DOHH2 (cell line): ENCODE results near the gene CFAP46.

Source experiments
- H3F3A ChIP-seq: fragments of 200-600 bp; sonication (generic), shearing (Covaris generic); 2 replicates; pipeline ENCODE4 v1.6.0; 2016; ENCODE audit warnings: antibody characterized with exemption, mild to moderate bottlenecking; ENCODE audit not compliant: control insufficient read depth, insufficient read depth
- H3K27ac ChIP-seq: fragments of 200-600 bp; sonication (generic); 2 replicates; pipeline ENCODE4 v1.5.1; 2014; ENCODE audit warnings: low read depth, mild to moderate bottlenecking, low read length, moderate library complexity
- H3K27me3 ChIP-seq: fragments of 200-600 bp; sonication (generic); 2 replicates; pipeline ENCODE4 v1.6.1; 2014; ENCODE audit warnings: mild to moderate bottlenecking, low read length, mixed read lengths; ENCODE audit not compliant: control insufficient read depth
- H3K36me3 ChIP-seq: fragments of 200-600 bp; sonication (generic); 2 replicates; pipeline ENCODE4 v1.6.1; 2014; ENCODE audit warnings: mild to moderate bottlenecking, low read length, moderate library complexity, mixed read lengths; ENCODE audit not compliant: control insufficient read depth
- H3K4me1 ChIP-seq: fragments of 200-600 bp; sonication (generic); 2 replicates; pipeline ENCODE4 v1.6.1; 2014; ENCODE audit warnings: mild to moderate bottlenecking, low read length, mixed read lengths; ENCODE audit not compliant: control insufficient read depth
- H3K4me2 ChIP-seq: fragments of 200-600 bp; sonication (generic); 2 replicates; pipeline ENCODE4 v1.6.0; 2014; ENCODE audit warnings: mild to moderate bottlenecking, low read length, moderate library complexity
- H3K4me3 ChIP-seq: fragments of 200-600 bp; sonication (generic); 2 replicates; pipeline ENCODE4 v1.5.1; 2014; ENCODE audit warnings: mild to moderate bottlenecking, low read length, mixed read lengths
- H3K79me2 ChIP-seq: fragments of 200-600 bp; sonication (generic); 2 replicates; pipeline ENCODE4 v1.6.1; 2014; ENCODE audit warnings: mild to moderate bottlenecking, low read length, mixed read lengths; ENCODE audit not compliant: control insufficient read depth
- H3K9me2 ChIP-seq: fragments of 200-600 bp; sonication (generic); replicated peaks from 2 replicates; pipeline ENCODE4 v1.6.1; 2014; ENCODE audit warnings: mild to moderate bottlenecking, low read length, mixed read lengths; ENCODE audit not compliant: control insufficient read depth
- H3K9me3 ChIP-seq: fragments of 200-600 bp; sonication (generic); 2 replicates; pipeline ENCODE4 v1.6.1; 2014; ENCODE audit warnings: antibody characterized with exemption, low read length, mixed read lengths; ENCODE audit not compliant: control insufficient read depth, insufficient read depth
- H4K20me1 ChIP-seq: fragments of 200-600 bp; sonication (generic); 2 replicates; pipeline ENCODE4 v1.6.0; 2014; ENCODE audit warnings: low read depth, mild to moderate bottlenecking, antibody characterized with exemption, low read length, moderate library complexity; ENCODE audit not compliant: control insufficient read depth, insufficient read depth
- EZH2phosphoT487 ChIP-seq: fragments of 200-600 bp; sonication (generic); IDR thresholded peaks from 2 replicates; pipeline ENCODE4 v1.6.1; 2017; ENCODE audit warnings: borderline replicate concordance, mild to moderate bottlenecking, antibody characterized with exemption, low read length, moderate library complexity, mixed read lengths
- TF ChIP-seq, protein P1 (sequence below): fragments of 200-600 bp; sonication (generic); IDR thresholded peaks from one replicate; pipeline ENCODE4 v1.5.1; 2014; ENCODE audit warnings: antibody characterized with exemption, mild to moderate bottlenecking, low read depth, low read length; ENCODE audit not compliant: poor library complexity, severe bottlenecking

CFAP46 gene

DNA sequence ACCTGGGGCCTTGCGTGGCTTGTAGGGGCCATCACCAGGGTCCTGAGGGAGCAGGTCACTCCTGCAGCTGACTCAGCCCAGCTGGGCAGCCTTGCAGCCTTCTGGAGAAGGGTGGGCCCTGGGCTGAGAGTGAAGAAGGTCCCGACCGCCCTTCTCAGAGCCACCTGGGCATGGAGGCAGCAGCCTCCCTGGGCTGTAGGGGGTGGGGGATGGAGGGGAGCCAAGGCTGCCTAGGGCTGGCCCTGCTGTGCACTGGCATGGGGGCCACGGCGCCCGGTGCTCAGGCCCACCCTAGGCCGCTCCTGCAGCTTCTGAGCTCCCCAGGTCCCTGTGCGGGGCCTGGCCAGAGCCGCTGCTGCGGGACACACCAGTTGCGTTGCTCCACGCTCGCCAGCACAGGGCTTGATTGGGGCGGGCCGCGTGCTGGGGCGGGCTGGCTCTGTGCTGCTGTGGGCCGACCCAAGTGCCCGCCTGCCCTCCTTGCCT is 92.8 kb downstream of the CFAP46 start:
- Histone ChIP-seq H3K27me3 (no peaks in the 10 kb centered on the region), H3K9me3 (peaks cover 18% of the 10 kb centered on the region; the same call in 1 of the 2 replicates), H3K9me2 (no peaks in the 10 kb centered on the region), H4K20me1 (no peaks in the 10 kb centered on the region), H3F3A (no peaks in the 10 kb centered on the region), H3K36me3 (no peaks in the 10 kb centered on the region), H3K27ac (no peak overlapping the region), H3K4me1 (no peaks in the 10 kb centered on the region), H3K4me3 (no peak overlapping the region), H3K79me2 (no peaks in the 10 kb centered on the region), H3K4me2 (no peak overlapping the region)
- TF ChIP-seq EZH2phosphoT487: no peak
- TF ChIP-seq, protein P1, sequence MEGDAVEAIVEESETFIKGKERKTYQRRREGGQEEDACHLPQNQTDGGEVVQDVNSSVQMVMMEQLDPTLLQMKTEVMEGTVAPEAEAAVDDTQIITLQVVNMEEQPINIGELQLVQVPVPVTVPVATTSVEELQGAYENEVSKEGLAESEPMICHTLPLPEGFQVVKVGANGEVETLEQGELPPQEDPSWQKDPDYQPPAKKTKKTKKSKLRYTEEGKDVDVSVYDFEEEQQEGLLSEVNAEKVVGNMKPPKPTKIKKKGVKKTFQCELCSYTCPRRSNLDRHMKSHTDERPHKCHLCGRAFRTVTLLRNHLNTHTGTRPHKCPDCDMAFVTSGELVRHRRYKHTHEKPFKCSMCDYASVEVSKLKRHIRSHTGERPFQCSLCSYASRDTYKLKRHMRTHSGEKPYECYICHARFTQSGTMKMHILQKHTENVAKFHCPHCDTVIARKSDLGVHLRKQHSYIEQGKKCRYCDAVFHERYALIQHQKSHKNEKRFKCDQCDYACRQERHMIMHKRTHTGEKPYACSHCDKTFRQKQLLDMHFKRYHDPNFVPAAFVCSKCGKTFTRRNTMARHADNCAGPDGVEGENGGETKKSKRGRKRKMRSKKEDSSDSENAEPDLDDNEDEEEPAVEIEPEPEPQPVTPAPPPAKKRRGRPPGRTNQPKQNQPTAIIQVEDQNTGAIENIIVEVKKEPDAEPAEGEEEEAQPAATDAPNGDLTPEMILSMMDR: no peak

DNA sequence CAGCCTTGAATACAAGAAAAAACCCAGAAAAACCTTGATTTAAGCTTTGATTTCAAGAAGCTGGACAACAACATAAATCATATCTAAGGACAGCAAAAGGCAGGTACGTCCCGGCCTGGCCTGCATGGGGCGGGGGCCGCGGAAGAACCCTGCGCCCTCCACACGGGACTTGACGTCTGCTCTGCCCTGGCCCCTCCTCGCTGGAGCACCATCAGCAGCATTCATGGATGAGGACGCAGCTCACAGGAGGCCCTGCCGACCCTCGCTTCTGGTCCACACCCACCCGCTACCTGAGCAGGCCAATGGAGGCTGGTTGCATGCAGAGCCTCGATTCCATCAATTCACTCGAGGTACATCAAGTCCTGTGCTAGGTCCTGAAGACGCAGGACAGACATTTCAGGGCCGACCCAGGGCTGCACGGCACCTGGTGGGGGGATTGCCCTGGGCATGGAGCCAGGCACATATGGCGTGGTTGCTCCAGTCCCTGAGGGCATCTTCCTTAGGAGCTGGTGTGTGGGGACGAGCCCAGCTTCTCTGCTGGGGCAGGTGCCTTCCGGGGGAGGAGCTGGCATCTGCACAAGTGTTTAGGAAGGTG is 93.3 kb downstream of the CFAP46 start:
- no peak overlapping the region for H3K4me3 ChIP-seq
- peaks cover 23% of the 10 kb centered on the region; the same call in 1 of the 2 replicates for H3K9me3 ChIP-seq
- H3K4me2 ChIP-seq: no peak overlapping the region
- no peaks in the 10 kb centered on the region for H3F3A ChIP-seq
- H3K9me2 ChIP-seq: no peaks in the 10 kb centered on the region
- H3K4me1 ChIP-seq: no peaks in the 10 kb centered on the region
- H3K27ac ChIP-seq: no peak overlapping the region
- TF ChIP-seq, protein P1: no peak
- no peak for TF ChIP-seq EZH2phosphoT487
- no peaks in the 10 kb centered on the region for H4K20me1 ChIP-seq
- H3K79me2 ChIP-seq: no peaks in the 10 kb centered on the region
- no peaks in the 10 kb centered on the region for H3K27me3 ChIP-seq
- no peaks in the 10 kb centered on the region for H3K36me3 ChIP-seq

DNA sequence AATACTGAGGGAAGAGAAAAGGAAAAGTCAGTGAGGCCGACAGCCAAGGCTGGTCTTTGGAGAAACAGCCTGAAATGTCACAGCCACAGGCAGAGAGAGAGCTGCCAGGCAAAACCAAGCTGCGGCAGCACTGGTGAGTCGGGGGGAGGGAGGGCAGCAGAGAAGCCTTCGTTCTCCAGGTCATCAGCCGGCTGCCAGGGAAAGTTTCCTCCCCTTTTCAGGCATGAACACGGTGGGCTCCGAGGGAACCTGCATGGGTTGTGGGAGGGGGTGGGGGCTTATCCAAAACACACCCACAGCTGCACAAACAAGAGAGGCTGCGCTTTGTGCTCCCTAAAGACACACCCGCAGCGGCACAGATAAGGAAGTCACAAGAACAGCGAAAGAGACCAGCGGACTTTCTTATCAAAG is 94.1 kb downstream of the CFAP46 start:
- H3F3A ChIP-seq: no peaks in the 10 kb centered on the region
- TF ChIP-seq, protein P1: no peak
- TF ChIP-seq EZH2phosphoT487: no peak
- H3K4me2 ChIP-seq: no peak overlapping the region
- no peaks in the 10 kb centered on the region for H3K79me2 ChIP-seq
- H3K27me3 ChIP-seq: no peaks in the 10 kb centered on the region
- H3K9me2 ChIP-seq: no peaks in the 10 kb centered on the region
- H4K20me1 ChIP-seq: no peaks in the 10 kb centered on the region
- no peaks in the 10 kb centered on the region for H3K36me3 ChIP-seq
- no peaks in the 10 kb centered on the region for H3K4me1 ChIP-seq
- H3K4me3 ChIP-seq: no peak overlapping the region
- no peak overlapping the region for H3K27ac ChIP-seq
- peaks cover 24% of the 10 kb centered on the region; the same call in 1 of the 2 replicates for H3K9me3 ChIP-seq
